ENCODE data around the gene IRF5. TPM values are rescaled to one million over a fixed set of nuclear protein-coding genes. Genes with fewer than 3 reads are reported as not detected.

Gene IRF5
- total RNA-seq, 2 experiments from 2014 or later, result 7.4 to 8.0 TPM

GRCh38 chr7:128928882-128929788 lies 8.6 kb upstream of the IRF5 start:
- CTCF ChIA-PET, result interaction anchor here (1.3 kb wide), 1 partner anchor 234 kb away, joined by 3 read pairs; no protein-coding TSS in a partner anchor
- peaks cover 2% of the 10 kb centered on the region for H3K36me3 Mint-ChIP-seq (ENCODE audit: low read depth)
- H3K4me3 Mint-ChIP-seq, result no peak overlapping the region
- peaks cover 9% of the 10 kb centered on the region for H3K27me3 Mint-ChIP-seq (ENCODE audit: low read depth)
- POLR2A ChIA-PET, result no interaction called here
- H3K27ac Mint-ChIP-seq, result no peak overlapping the region
- no peaks in the 10 kb centered on the region for H3K9me3 Mint-ChIP-seq (ENCODE audit: insufficient read depth)
- ATAC-seq, result no peak
- DNase-seq, result no peak
- H3K4me1 Mint-ChIP-seq (ENCODE audit: low read depth), result peaks cover 16% of the 10 kb centered on the region

- DNase-seq (no peak), ATAC-seq (no peak)
- POLR2A ChIA-PET, result no interaction called here
- peaks cover 6% of the 10 kb centered on the region for H3K27me3 Mint-ChIP-seq (ENCODE audit: low read depth)
- CTCF ChIA-PET, result interaction anchor here (1.2 to 2.2 kb wide), 2 partner anchors 48 to 160 kb away, joined by 3 to 7 read pairs; no protein-coding TSS in a partner anchor
- peaks cover 2% of the 10 kb centered on the region for H3K36me3 Mint-ChIP-seq (ENCODE audit: low read depth)
- H3K9me3 Mint-ChIP-seq (ENCODE audit: insufficient read depth), result no peaks in the 10 kb centered on the region
- H3K4me1 Mint-ChIP-seq (ENCODE audit: low read depth), result peaks cover 16% of the 10 kb centered on the region
- H3K4me3 Mint-ChIP-seq, result no peak overlapping the region
- H3K27ac Mint-ChIP-seq, result no peak overlapping the region
Observed at GRCh38 chr7:128931190-128931798, 6.4 kb upstream of the IRF5 start.

GRCh38 chr7:128931965-128932861 lies 5.5 kb upstream of the IRF5 start:
- no peak overlapping the region for H3K27ac Mint-ChIP-seq
- POLR2A ChIA-PET, result no interaction called here
- H3K36me3 Mint-ChIP-seq (ENCODE audit: low read depth), result peaks cover 2% of the 10 kb centered on the region
- no peak overlapping the region for H3K4me3 Mint-ChIP-seq
- no peak for ATAC-seq
- CTCF ChIA-PET, result interaction anchor here (1.0 to 2.2 kb wide), 4 partner anchors 25 to 286 kb away, joined by 3 to 7 read pairs (median 4); no protein-coding TSS in a partner anchor
- no peaks in the 10 kb centered on the region for H3K9me3 Mint-ChIP-seq (ENCODE audit: insufficient read depth)
- H3K27me3 Mint-ChIP-seq (ENCODE audit: low read depth), result peaks cover 10% of the 10 kb centered on the region
- no peak for DNase-seq
- H3K4me1 Mint-ChIP-seq (ENCODE audit: low read depth), result peaks cover 22% of the 10 kb centered on the region

DNA sequence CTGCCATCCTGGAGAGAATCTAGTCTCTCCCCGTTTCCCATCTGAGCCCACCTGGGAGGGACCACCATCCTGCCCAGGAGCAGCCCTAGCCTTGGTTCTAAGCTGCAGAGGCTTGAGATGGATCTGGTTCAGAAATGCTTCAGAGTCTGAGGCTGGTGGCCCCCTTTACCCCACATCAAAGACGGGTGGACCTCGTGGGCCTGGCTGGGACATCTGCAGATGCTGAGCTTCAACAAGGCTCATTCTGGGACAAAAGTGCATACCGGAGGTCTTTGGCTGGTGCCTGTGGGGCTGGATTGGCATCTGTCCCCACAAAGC lies 4.9 kb upstream of the IRF5 start:
- peaks cover 25% of the 10 kb centered on the region for H3K4me1 Mint-ChIP-seq (ENCODE audit: low read depth)
- POLR2A ChIA-PET, result interaction anchor here (1.0 kb wide), 1 partner anchor 122 kb away, joined by 6 read pairs; the partner anchor contains the start of gene TNPO3
- DNase-seq, result no peak
- CTCF ChIA-PET, result interaction anchor here (1.0 to 2.2 kb wide), 4 partner anchors 14 to 285 kb away, joined by 3 to 7 read pairs (median 4); no protein-coding TSS in a partner anchor
- no peak for ATAC-seq
- H3K36me3 Mint-ChIP-seq (ENCODE audit: low read depth), result peaks cover 2% of the 10 kb centered on the region
- H3K4me3 Mint-ChIP-seq, result no peak overlapping the region
- H3K27ac Mint-ChIP-seq, result peak overlapping the region; percentile 26
- peaks cover 13% of the 10 kb centered on the region for H3K27me3 Mint-ChIP-seq (ENCODE audit: low read depth)
- H3K9me3 Mint-ChIP-seq (ENCODE audit: insufficient read depth), result no peaks in the 10 kb centered on the region

GRCh38 chr7:128933180-128933891 lies 4.4 kb upstream of the IRF5 start:
- DNase-seq, result peak; percentile 74
- H3K27ac Mint-ChIP-seq, result peak overlapping the region; percentile 86
- ChIA-PET POLR2A (interaction anchor here (0.7 to 1.8 kb wide), 3 partner anchors 13 to 207 kb away, joined by 3 to 6 read pairs (median 4); partner anchors contain the start of gene TNPO3), CTCF (interaction anchor here (0.8 to 2.2 kb wide), 6 partner anchors 9 to 285 kb away, joined by 3 to 7 read pairs (median 4); no protein-coding TSS in a partner anchor)
- H3K4me3 Mint-ChIP-seq, result peak overlapping the region; percentile 53
- H3K9me3 Mint-ChIP-seq (ENCODE audit: insufficient read depth), result no peaks in the 10 kb centered on the region
- peak; percentile 74 for ATAC-seq
- peaks cover 25% of the 10 kb centered on the region for H3K4me1 Mint-ChIP-seq (ENCODE audit: low read depth)
- peaks cover 13% of the 10 kb centered on the region for H3K27me3 Mint-ChIP-seq (ENCODE audit: low read depth)
- peaks cover 2% of the 10 kb centered on the region for H3K36me3 Mint-ChIP-seq (ENCODE audit: low read depth)

DNA sequence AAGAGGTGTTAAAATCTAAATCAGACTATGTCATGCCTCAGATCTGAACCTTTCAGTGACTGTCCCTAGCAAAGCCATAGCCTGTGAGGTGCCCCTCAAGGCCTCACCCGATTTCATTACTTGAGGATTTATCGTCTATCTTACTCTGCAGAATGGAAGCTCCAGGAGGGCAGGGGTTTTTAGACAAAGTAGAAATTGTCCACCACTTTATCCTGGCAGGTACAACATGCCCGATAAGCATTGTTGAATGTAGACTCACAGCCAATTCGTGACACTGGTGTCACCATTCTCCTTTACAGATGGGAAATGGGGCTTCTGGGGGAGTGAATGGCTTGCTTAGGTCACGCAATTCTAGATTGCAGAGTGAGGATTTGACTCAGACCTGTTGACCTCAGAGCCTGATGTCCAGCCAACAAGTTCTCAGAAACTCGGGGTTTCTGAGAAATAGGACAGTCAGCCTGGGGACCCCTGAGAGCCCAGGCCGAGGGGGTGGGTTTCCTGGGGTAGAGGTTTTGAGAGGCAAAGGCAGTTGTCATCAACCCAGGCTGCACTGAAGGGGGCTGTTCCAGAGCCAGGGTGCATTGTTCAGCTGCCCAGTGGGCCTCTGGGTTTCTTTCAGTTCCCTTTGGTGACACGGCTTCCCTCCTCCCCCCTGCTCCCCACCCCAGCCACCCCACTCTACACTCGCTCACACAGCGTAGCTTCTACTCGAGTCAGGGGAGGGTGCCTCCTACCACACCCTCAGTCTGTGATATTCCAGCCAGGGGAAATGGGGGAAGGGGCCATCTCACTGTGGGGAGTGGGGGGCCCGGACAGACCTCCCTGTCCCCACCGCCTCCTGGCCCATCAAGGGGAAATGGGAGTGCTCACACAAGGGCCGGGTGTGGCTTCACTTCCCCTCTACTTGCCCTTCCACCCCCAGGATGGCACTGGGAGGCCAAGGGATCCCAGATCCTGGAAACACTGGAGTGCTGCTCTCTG lies 3.1 kb upstream of the IRF5 start:
- ATAC-seq, result no peak
- DNase-seq, result no peak
- Mint-ChIP-seq H3K4me3 (no peak overlapping the region), H3K9me3 (ENCODE audit: insufficient read depth) (no peaks in the 10 kb centered on the region), H3K4me1 (ENCODE audit: low read depth) (peaks cover 37% of the 10 kb centered on the region), H3K36me3 (ENCODE audit: low read depth) (peaks cover 2% of the 10 kb centered on the region), H3K27ac (no peak overlapping the region), H3K27me3 (ENCODE audit: low read depth) (peaks cover 16% of the 10 kb centered on the region)
- ChIA-PET CTCF (no interaction called here), POLR2A (interaction anchor here (0.6 to 1.8 kb wide), 3 partner anchors 11 to 613 kb away, joined by 3 to 4 read pairs (median 3); no protein-coding TSS in a partner anchor)

DNA sequence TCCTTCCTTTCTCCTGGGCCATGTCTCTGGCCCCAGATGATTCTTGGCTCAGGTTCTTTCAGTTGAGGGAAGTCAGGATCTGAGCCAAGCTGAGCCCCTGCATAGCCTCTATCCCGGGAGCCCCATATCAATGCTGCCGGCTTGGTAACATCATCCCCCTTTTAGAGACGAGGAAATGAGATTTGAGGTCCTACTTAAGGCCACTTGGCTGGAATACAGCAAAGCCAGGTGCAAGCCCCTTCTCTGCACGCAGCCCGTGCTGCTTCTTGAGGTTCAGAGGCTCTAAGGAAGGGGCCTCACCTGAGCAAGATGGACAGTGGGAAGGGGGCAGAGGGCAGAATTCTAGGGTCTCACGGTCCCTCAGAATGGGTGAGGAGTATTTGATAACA lies 2.4 kb upstream of the IRF5 start:
- CTCF ChIA-PET, result no interaction called here
- ATAC-seq (no peak), DNase-seq (no peak)
- H3K27ac Mint-ChIP-seq, result no peak overlapping the region
- H3K4me3 Mint-ChIP-seq, result no peak overlapping the region
- POLR2A ChIA-PET, result interaction anchor here (0.6 kb wide), 1 partner anchor 614 kb away, joined by 3 read pairs; no protein-coding TSS in a partner anchor
- H3K36me3 Mint-ChIP-seq (ENCODE audit: low read depth), result peaks cover 2% of the 10 kb centered on the region
- peaks cover 43% of the 10 kb centered on the region for H3K4me1 Mint-ChIP-seq (ENCODE audit: low read depth)
- peaks cover 16% of the 10 kb centered on the region for H3K27me3 Mint-ChIP-seq (ENCODE audit: low read depth)
- no peaks in the 10 kb centered on the region for H3K9me3 Mint-ChIP-seq (ENCODE audit: insufficient read depth)

GRCh38 chr7:128936798-128937197 lies 929 bp upstream of the IRF5 start:
- Mint-ChIP-seq H3K4me3 (peak overlapping the region; percentile 66), H3K27ac (peak overlapping the region; percentile 65), H3K4me1 (ENCODE audit: low read depth) (peaks cover 57% of the 10 kb centered on the region), H3K9me3 (ENCODE audit: insufficient read depth) (no peaks in the 10 kb centered on the region), H3K36me3 (ENCODE audit: low read depth) (peaks cover 2% of the 10 kb centered on the region), H3K27me3 (ENCODE audit: low read depth) (peaks cover 16% of the 10 kb centered on the region)
- ChIA-PET POLR2A (interaction anchor here (0.9 kb wide), 1 partner anchor 14 kb away, joined by 4 read pairs; no protein-coding TSS in a partner anchor), CTCF (interaction anchor here (1.7 kb wide), 1 partner anchor 153 kb away, joined by 4 read pairs; no protein-coding TSS in a partner anchor)
- ATAC-seq (no peak), DNase-seq (no peak)

- POLR2A ChIA-PET, result no interaction called here
- Mint-ChIP-seq H3K4me1 (ENCODE audit: low read depth) (peaks cover 56% of the 10 kb centered on the region), H3K9me3 (ENCODE audit: insufficient read depth) (no peaks in the 10 kb centered on the region), H3K27me3 (ENCODE audit: low read depth) (peaks cover 16% of the 10 kb centered on the region), H3K36me3 (ENCODE audit: low read depth) (peaks cover 2% of the 10 kb centered on the region), H3K4me3 (peak overlapping the region; percentile 66), H3K27ac (peak overlapping the region; percentile 65)
- CTCF ChIA-PET, result interaction anchor here (1.7 kb wide), 1 partner anchor 153 kb away, joined by 4 read pairs; no protein-coding TSS in a partner anchor
- ATAC-seq (no peak), DNase-seq (no peak)
Observed at GRCh38 chr7:128937271-128937646, 468 bp upstream of the IRF5 start.

Measured in activated CD8-positive, alpha-beta T cell treated with anti-CD3 and anti-CD28 coated beads, Interleukin-2, amount 10 ng/mL, durations not matched to agents 7 days and 5 days (primary cell).